ENCODE results near the gene RCC1. TPM values are rescaled to one million over a fixed set of nuclear protein-coding genes. Genes with fewer than 3 reads are reported as not detected.
"Not testable (repeated sequence)": the region's sequence is repeated elsewhere in the genome, so short reads cannot be mapped to it uniquely, and the experiment has no call there.

The RCC1 gene
- total RNA-seq (1 to 10 TPM; 4.4 to 8.3 (median 6.7) TPM), polyA plus RNA-seq (4.1 TPM)
- long read RNA-seq, donor 1, partial matches to known transcripts: 1 of 7 reads
- long read RNA-seq, donor 1, other reads (novel, unspliced or antisense): 2 of 7 reads
- long read RNA-seq, donor 2, partial matches to known transcripts: 0 of 5 reads
- long read RNA-seq, donor 2, other reads (novel, unspliced or antisense): 4 of 5 reads
- long read RNA-seq, donor 3, transcript RCC1-202 (10 exons, 2,424 nt): major isoform, 6 of 34 reads
- long read RNA-seq, donor 3, partial matches to known transcripts: 3 of 34 reads
- long read RNA-seq, donor 3, other reads (novel, unspliced or antisense): 25 of 34 reads
- long read RNA-seq, donor 4, partial matches to known transcripts: 0 of 5 reads
- long read RNA-seq, donor 4, other reads (novel, unspliced or antisense): 3 of 5 reads

GRCh38 chr1:28505406-28506187, at the start of gene RCC1:
RCC1 (plus strand) TSS chr1:28506043; CDS start chr1:28529867, 23,824 bp downstream.
- ATAC-seq: peak; percentile 96 to 98
- intact Hi-C loops (cut with DNase I): no loop called here

GRCh38 chr1:28456078-28456477, 49.8 kb upstream of the RCC1 start:
- intact Hi-C loops (cut with DNase I): no loop called here
- Histone ChIP-seq H3K9me3 (ENCODE audit: control insufficient read depth, low read length) (no peaks in the 10 kb centered on the region), H3K27me3 (ENCODE audit: control insufficient read depth, insufficient read depth) (no peaks in the 10 kb centered on the region), H3K4me1 (ENCODE audit: control insufficient read depth, insufficient read depth, low read length) (peaks cover 13% of the 10 kb centered on the region), H3K4me3 (ENCODE audit: low read length) (no peak overlapping the region), H3K27ac (ENCODE audit: low read length) (peak overlapping the region; percentile 75)
- no peak for DNase-seq
- peak in 1 of 2 donors; percentile 55 for ATAC-seq
- 46% methylated on average over 5 of the region's 5 CpGs for WGBS

More at GRCh38 chr1:28505406-28506187, at the start of gene RCC1:
- H3K27me3 ChIP-seq (ENCODE audit: control insufficient read depth, insufficient read depth): no peaks in the 10 kb centered on the region
- H3K27ac ChIP-seq (ENCODE audit: low read length): peak within 1 kb of the TSS; percentile 98
- peak; percentile 98 for DNase-seq
- H3K4me3 ChIP-seq (ENCODE audit: low read length): peak within 1 kb of the TSS; percentile 94
- peaks cover 10% of the 10 kb centered on the region for H3K4me1 ChIP-seq (ENCODE audit: control insufficient read depth, insufficient read depth, low read length)
- no peaks in the 10 kb centered on the region for H3K9me3 ChIP-seq (ENCODE audit: control insufficient read depth, low read length)
- WGBS: 2% methylated on average over 41 of the region's 41 CpGs

- H3K4me1 ChIP-seq (ENCODE audit: control insufficient read depth, insufficient read depth, low read length): peaks cover 13% of the 10 kb centered on the region
- intact Hi-C loops (cut with DNase I): no loop called here
- H3K27ac ChIP-seq (ENCODE audit: low read length): no peak overlapping the region
- no peak overlapping the region for H3K4me3 ChIP-seq (ENCODE audit: low read length)
- 61% methylated on average over 1 of the region's 1 CpG for WGBS
- DNase-seq (no peak), ATAC-seq (peak in 1 of 2 donors; percentile 49)
- no peaks in the 10 kb centered on the region for H3K9me3 ChIP-seq (ENCODE audit: control insufficient read depth, low read length)
- H3K27me3 ChIP-seq (ENCODE audit: control insufficient read depth, insufficient read depth): no peaks in the 10 kb centered on the region
These were observed 48.2 kb upstream of the RCC1 start for GRCh38 chr1:28457678-28458077.

GRCh38 chr1:28458237-28459228, 47.3 kb upstream of the RCC1 start:
- Histone ChIP-seq H3K9me3 (ENCODE audit: control insufficient read depth, low read length) (no peaks in the 10 kb centered on the region), H3K27me3 (ENCODE audit: control insufficient read depth, insufficient read depth) (no peaks in the 10 kb centered on the region), H3K4me1 (ENCODE audit: control insufficient read depth, insufficient read depth, low read length) (peaks cover 13% of the 10 kb centered on the region), H3K4me3 (ENCODE audit: low read length) (peak overlapping the region; percentile 2), H3K27ac (ENCODE audit: low read length) (peak overlapping the region; percentile 84)
- intact Hi-C loops (cut with DNase I): no loop called here
- 59% methylated on average over 7 of the region's 7 CpGs for WGBS
- no peak for DNase-seq
- peak; percentile 71 to 74 for ATAC-seq

- Histone ChIP-seq H3K4me3 (ENCODE audit: low read length) (no peak overlapping the region), H3K27me3 (ENCODE audit: control insufficient read depth, insufficient read depth) (no peaks in the 10 kb centered on the region), H3K27ac (ENCODE audit: low read length) (no peak overlapping the region), H3K4me1 (ENCODE audit: control insufficient read depth, insufficient read depth, low read length) (no peaks in the 10 kb centered on the region), H3K9me3 (ENCODE audit: control insufficient read depth, low read length) (no peaks in the 10 kb centered on the region)
- DNase-seq: no peak
- ATAC-seq: no peak
- intact Hi-C loops (cut with DNase I): loop anchor here in 1 of 4 donors (10.0 kb wide), 1 partner anchor 62 kb away; no protein-coding TSS in a partner anchor
- WGBS: 95% methylated on average over 3 of the region's 3 CpGs
These were observed 39.5 kb upstream of the RCC1 start for GRCh38 chr1:28466226-28466778.

- no peaks in the 10 kb centered on the region for H3K9me3 ChIP-seq (ENCODE audit: control insufficient read depth, low read length)
- intact Hi-C loops (cut with DNase I): loop anchor here in 1 of 4 donors (10.0 kb wide), 1 partner anchor 65 kb away; no protein-coding TSS in a partner anchor
- no peaks in the 10 kb centered on the region for H3K4me1 ChIP-seq (ENCODE audit: control insufficient read depth, insufficient read depth, low read length)
- ATAC-seq: no peak
- no peaks in the 10 kb centered on the region for H3K27me3 ChIP-seq (ENCODE audit: control insufficient read depth, insufficient read depth)
- WGBS: 96% methylated on average over 2 of the region's 2 CpGs
- no peak for DNase-seq
- H3K27ac ChIP-seq (ENCODE audit: low read length): no peak overlapping the region
- H3K4me3 ChIP-seq (ENCODE audit: low read length): no peak overlapping the region
These were observed 35.7 kb upstream of the RCC1 start for GRCh38 chr1:28470146-28470545.

- 93% methylated on average over 13 of the region's 13 CpGs for WGBS
- ATAC-seq; H3K27me3 ChIP-seq (ENCODE audit: control insufficient read depth, insufficient read depth); H3K4me1 ChIP-seq (ENCODE audit: control insufficient read depth, insufficient read depth, low read length); H3K27ac ChIP-seq (ENCODE audit: low read length); H3K9me3 ChIP-seq (ENCODE audit: control insufficient read depth, low read length); DNase-seq; H3K4me3 ChIP-seq (ENCODE audit: low read length): not testable (repeated sequence)
- intact Hi-C loops (cut with DNase I): loop anchor here in 1 of 4 donors (10.0 kb wide), 1 partner anchor 75 kb away; no protein-coding TSS in a partner anchor
These were observed 26.3 kb upstream of the RCC1 start for GRCh38 chr1:28479497-28479896.

- no peak for ATAC-seq
- Histone ChIP-seq H3K27ac (ENCODE audit: low read length) (no peak overlapping the region), H3K4me1 (ENCODE audit: control insufficient read depth, insufficient read depth, low read length) (no peaks in the 10 kb centered on the region), H3K4me3 (ENCODE audit: low read length) (no peak overlapping the region), H3K27me3 (ENCODE audit: control insufficient read depth, insufficient read depth) (no peaks in the 10 kb centered on the region), H3K9me3 (ENCODE audit: control insufficient read depth, low read length) (no peaks in the 10 kb centered on the region)
- DNase-seq: no peak
- intact Hi-C loops (cut with DNase I): no loop called here
- WGBS: 91% methylated on average over 5 of the region's 5 CpGs
These were observed 25.5 kb upstream of the RCC1 start for GRCh38 chr1:28480308-28480707.

- 91% methylated on average over 3 of the region's 3 CpGs for WGBS
- H3K4me3 ChIP-seq (ENCODE audit: low read length): no peak overlapping the region
- ATAC-seq (no peak), DNase-seq (no peak)
- H3K27ac ChIP-seq (ENCODE audit: low read length): no peak overlapping the region
- H3K27me3 ChIP-seq (ENCODE audit: control insufficient read depth, insufficient read depth): no peaks in the 10 kb centered on the region
- intact Hi-C loops (cut with DNase I): no loop called here
- H3K4me1 ChIP-seq (ENCODE audit: control insufficient read depth, insufficient read depth, low read length): no peaks in the 10 kb centered on the region
- H3K9me3 ChIP-seq (ENCODE audit: control insufficient read depth, low read length): no peaks in the 10 kb centered on the region
These were observed 23.7 kb upstream of the RCC1 start for GRCh38 chr1:28482138-28482537.

- intact Hi-C loops (cut with DNase I): no loop called here
- no peak for DNase-seq
- 98% methylated on average over 2 of the region's 2 CpGs for WGBS
- Histone ChIP-seq H3K4me1 (ENCODE audit: control insufficient read depth, insufficient read depth, low read length) (no peaks in the 10 kb centered on the region), H3K4me3 (ENCODE audit: low read length) (no peak overlapping the region), H3K27me3 (ENCODE audit: control insufficient read depth, insufficient read depth) (no peaks in the 10 kb centered on the region), H3K27ac (ENCODE audit: low read length) (no peak overlapping the region), H3K9me3 (ENCODE audit: control insufficient read depth, low read length) (no peaks in the 10 kb centered on the region)
- ATAC-seq: no peak
These were observed 23.1 kb upstream of the RCC1 start for GRCh38 chr1:28482702-28483101.
